ENCODE measurements around the gene TRPC4AP.
"Not testable (repeated sequence)": the region's sequence is repeated elsewhere in the genome, so short reads cannot be mapped to it uniquely, and the experiment has no call there.

The TRPC4AP gene, protein sequence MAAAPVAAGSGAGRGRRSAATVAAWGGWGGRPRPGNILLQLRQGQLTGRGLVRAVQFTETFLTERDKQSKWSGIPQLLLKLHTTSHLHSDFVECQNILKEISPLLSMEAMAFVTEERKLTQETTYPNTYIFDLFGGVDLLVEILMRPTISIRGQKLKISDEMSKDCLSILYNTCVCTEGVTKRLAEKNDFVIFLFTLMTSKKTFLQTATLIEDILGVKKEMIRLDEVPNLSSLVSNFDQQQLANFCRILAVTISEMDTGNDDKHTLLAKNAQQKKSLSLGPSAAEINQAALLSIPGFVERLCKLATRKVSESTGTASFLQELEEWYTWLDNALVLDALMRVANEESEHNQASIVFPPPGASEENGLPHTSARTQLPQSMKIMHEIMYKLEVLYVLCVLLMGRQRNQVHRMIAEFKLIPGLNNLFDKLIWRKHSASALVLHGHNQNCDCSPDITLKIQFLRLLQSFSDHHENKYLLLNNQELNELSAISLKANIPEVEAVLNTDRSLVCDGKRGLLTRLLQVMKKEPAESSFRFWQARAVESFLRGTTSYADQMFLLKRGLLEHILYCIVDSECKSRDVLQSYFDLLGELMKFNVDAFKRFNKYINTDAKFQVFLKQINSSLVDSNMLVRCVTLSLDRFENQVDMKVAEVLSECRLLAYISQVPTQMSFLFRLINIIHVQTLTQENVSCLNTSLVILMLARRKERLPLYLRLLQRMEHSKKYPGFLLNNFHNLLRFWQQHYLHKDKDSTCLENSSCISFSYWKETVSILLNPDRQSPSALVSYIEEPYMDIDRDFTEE

DNA sequence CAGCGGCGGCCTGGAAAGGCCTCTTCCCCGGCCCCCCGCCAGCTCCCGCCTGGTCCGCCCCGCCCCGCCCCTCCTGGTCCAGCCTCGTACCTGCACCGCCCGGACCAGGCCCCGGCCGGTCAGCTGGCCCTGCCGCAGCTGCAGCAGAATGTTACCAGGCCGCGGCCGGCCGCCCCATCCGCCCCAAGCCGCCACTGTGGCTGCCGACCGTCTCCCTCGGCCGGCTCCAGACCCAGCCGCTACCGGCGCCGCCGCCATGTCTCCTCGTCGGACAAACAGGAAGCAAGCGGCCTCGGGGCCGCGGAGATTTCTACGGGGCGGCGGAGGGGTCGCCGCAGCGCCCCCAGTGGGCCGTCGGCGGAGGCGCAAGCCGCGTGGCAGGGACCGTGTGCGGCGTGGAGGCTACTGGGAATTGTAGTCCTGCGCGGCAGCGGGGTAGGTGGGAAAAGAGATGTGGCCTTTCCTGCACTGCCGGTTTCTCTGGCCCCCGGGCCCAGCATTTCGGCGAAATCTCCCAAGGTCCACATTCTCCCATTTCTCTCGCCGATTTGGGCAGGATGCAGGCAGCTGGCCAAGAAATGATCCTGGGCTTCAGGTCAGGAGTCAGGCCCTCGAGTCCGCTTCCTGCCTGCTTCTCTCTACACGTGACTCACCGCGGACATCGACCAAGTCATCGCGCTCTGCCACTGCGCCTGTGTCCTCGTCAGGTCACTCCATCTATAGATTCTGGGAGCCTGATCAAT, at the start of gene TRPC4AP:
TSS of gene TRPC4AP (minus strand) at position 284 of the 743 bp plus-strand sequence. CDS start at position 258, 26 bp downstream.
- peak; percentile 72 to 81 (median 80) for DNase-seq (ENCODE audit: low read depth in 2 of 3, low spot score in 2 of 3)

DNA sequence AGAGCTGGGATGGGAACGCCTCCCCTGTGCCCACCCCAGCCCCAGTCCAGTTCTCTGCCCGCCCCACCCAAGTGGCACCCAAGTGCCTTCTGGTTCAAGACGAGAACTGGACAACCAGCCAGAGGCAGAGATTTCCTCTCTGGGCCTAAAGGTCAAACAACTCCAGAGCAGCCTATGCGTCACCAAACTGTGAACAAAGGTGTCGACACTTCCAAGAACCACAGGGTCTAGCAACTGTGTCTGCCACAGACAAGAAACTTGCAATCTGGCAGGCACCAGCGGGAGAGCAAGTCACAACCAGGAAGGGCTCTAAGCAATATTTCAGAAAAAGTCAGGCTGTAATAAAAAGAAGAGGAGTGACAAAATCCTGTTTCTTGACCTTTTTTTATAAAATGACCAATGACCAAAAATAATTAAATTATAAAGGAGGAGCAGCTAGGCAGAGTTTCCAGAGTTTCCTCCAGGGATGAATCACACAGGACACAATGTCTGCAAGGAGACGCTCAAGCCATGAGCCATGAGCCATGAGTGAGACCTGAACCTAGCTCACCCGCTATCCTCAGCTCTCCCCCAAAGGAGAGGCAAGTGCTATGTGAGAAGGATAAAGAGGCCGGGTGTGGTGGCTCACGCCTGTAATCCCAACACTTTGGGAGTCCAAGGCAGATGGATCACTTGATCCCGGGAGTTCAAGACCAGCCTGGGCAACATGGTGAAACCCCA, 43.4 kb upstream of the TRPC4AP start:
- no peak for DNase-seq (ENCODE audit: low read depth in 2 of 3, low spot score in 2 of 3)

DNA sequence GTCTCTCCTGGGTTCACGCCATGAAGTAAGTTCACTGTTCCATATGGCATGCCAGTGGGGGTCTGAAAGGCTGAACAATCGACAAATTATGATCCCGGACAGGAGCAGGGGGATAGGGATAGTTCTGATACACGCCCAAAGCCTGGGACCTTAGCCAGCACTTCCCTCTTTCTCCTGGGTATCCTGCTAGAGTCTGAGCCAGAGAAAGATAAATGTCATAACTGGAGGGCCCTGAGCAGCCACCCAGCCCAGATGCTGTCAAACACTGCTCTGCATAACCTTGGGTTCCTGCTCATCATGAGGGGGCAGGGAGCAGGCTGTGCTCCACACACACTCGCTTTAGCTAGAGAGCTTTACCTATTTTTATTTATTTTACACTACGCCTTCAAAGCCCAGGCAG, 42.3 kb upstream of the TRPC4AP start:
- no peak for DNase-seq (ENCODE audit: low read depth in 2 of 3, low spot score in 2 of 3)

DNA sequence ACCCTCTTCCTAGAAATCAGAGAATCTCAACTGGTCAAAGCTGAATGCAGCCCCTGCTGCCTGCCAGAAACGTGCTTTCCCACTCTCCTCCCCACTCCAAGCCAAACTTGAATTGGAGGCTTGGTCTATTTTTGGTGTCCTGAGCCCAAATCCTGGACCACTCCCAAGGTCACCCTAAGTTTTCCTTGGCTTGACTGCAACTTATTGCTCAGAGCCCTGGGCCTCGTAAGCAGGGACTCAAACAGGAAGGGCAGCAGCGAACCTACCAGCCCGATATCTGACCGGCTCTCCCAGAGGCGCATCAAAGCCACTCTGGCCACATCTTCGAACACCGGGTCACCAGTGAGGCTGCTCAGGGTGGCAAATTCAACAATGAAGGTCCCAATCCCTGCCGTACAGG, 41.9 kb upstream of the TRPC4AP start:
- no peak for DNase-seq (ENCODE audit: low read depth in 2 of 3, low spot score in 2 of 3)

DNA sequence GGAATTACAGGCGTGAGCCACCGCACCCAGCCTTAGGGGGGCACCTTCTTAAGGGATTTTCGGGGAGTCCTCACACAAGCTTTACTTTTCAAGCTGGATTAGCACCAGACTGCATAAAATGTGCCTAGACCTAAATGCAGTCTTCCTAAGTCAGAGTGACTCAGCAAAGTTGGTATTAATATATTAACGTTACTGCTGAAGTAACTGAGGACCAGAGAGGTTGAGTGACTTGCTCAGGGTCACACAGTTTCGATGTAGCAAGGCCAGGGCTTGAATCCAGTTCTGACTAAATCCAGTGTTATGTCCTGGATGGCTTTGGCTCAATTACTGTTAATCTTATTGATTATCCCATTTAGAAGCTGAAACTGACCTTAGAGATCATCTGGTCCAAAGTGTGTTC, 41.1 kb upstream of the TRPC4AP start:
- DNase-seq (ENCODE audit: low read depth in 2 of 3, low spot score in 2 of 3), result no peak

DNA sequence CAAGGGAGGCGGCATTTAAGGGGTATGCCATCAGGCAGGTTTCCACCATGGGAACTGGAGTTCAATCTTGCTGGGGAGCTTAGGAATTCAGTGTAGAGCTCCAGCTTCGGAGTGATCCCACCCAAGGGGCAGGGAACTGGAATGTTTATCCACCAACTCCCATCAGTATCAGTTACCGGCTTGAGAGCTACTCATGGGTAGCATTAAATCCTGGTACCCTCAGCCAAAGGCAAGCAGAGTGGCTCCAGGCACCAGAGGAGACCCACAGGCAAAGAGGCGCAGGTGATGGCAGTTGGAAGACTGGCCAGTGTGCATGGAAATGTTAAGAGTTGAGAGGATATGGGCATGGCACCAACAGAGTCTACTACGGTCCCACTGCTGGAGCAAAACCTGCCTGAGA, 40.4 kb upstream of the TRPC4AP start:
- no peak for DNase-seq (ENCODE audit: low read depth in 2 of 3, low spot score in 2 of 3)

DNA sequence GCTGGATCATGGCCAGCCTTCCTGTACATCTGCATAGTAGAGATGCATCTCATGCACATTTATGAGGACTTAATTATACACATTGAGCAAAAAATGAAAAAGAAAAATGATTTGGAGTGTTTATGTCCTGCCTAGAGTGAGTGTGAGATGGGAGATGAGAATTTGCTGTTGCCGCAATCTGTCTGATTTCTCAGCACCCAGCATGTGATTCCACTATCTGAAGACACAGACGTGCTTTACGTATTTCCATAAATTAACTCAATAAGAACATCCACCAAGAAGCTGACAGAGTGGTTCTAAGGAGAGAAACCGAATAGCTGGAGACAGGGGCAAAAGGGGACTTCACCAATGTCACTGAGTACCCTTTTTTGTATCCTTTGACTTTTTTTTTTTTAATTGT, 39.3 kb upstream of the TRPC4AP start:
- no peak for DNase-seq (ENCODE audit: low read depth in 2 of 3, low spot score in 2 of 3)

DNA sequence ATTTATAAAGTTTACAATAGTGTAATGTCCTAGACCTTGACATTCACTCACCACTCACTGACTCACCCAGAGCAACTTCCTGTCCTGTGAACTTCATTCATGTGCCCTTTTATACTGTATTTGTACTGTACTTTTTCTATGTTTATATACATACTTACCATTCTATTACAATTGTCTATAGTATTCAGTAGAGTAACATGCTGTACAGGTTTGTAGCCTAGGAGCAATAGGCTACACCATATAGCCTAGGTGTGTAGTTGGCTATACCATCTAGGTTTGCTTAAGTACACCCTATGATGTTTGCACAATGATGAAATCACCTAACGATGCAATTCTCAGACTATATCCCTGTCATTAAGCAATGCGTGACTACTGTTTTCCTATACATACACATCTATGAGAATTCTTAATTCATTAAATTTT, 37.1 kb upstream of the TRPC4AP start:
- no peak for DNase-seq (ENCODE audit: low read depth in 2 of 3, low spot score in 2 of 3)

DNA sequence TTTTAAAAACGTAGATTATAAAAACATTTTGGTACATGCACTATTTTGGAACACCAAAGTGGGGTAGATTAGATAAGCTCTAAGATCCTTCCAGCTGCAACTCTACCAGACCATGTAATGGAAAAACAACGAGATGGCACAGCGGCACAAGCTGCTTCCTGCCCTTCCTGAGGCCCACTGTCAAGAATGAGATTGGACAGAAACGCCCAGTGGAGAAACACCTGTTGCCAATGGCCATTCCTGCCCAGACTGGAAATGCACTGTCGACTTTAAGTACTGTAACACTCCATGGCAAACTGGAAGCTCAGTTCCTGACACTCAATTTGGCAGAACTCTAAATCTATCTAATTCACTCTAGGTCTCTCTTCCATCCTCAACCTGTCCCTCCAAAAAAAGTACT, 33.1 kb upstream of the TRPC4AP start:
- no peak for DNase-seq (ENCODE audit: low read depth in 2 of 3, low spot score in 2 of 3)

DNA sequence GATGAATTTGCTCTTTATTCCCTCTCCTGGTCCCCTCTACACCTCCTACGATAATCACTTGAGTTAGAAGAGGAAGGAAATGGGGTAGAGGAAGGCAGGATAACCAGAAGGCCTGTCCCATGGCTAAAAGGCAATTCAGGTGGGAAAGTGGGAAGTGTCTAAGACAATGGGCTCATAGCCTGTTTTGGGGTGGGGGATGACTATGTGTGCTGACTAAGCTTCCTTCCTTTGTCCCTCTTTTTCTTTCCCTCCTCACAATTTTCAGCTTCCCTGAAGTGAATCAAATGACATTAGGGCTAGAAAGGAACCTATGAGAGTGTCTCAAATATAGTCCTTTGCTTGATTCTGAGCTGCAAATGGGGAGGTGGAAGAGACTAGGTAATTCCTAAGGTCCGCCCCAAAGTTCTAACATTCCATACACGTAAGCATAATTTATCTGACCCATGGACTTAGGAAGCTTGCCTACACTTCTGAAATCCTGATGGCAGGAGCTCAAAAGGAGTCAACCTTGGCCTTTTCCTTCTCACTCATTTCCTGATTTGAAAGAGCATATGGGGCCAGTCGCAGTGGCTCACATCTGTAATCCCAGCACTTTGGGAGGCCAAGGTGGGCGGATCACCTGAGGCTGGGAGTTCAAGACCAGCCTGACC, 30.3 kb upstream of the TRPC4AP start:
- DNase-seq (ENCODE audit: low read depth in 2 of 3, low spot score in 2 of 3), result no peak

DNA sequence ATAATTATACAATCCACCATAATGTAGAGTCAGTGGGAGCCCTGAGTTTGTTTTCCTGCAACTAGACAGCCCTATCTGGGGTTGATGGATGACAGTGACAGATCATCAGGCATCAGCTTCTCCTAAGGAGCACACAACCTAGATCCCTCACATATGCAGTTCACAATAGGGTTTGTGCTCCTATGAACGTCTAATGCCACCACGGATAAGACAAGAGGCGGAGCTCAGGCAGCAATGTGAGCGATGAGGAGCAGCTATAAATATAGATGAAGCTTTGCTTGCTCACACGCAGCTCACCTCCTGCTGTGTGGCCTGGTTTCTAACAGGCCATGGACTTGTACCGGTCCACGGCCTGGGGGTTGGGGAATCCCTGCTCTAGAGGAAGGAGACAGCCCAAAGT, 28.6 kb upstream of the TRPC4AP start:
- no peak for DNase-seq (ENCODE audit: low read depth in 2 of 3, low spot score in 2 of 3)

DNA sequence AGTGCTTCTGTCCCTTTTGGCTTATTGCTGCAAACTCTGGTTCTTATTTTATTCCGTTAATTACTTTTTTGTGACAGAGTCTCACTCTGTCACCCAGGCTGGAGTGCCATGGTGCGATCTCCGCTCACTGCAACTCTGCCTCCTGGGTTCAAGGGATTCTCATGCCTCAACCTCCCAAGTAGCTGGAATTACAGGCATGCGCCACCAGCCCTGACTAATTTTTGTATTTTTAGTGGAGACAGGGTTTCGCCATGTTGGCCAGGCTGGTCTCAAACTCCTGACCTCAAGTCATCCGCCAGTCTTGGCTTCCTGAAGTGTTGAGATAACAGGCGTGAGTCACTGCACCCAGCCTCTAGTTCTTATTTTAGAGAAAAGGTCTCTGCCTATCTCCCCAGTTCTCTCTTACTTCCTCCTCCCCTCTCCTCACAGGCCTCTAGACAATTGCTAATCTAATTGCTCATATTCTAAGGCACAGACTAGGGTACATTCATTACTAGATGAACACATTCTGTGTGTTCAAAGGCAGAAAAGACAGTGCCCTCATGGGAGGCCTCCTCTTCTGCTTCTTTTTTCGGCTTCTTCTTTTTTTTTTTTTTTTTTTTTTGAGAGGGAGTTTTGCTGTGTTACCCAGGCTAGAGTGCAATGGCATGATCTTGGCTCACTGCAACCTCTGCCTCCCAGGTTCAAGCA, 27.6 kb upstream of the TRPC4AP start:
- DNase-seq (ENCODE audit: low read depth in 2 of 3, low spot score in 2 of 3), result no peak

DNA sequence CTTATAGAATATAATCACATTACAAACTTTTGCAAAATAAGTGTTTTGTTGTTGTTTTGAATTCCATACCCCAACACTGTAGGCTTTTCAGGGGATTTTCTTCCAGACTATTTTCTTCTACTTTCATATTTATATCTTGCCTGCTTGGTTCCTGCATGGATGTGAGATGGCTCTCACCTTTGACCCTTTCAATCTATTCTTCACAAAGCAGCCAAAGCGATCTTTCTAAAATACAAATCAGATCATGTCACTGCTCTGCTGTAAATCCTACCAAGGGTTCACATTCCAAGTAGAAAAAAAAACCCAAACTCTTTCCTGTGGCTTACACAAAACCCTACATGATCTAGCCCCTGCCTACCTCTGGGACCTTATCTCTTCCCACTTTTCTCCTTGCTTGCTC, 25.0 kb upstream of the TRPC4AP start:
- DNase-seq (ENCODE audit: low read depth in 2 of 3, low spot score in 2 of 3), result no peak

DNA sequence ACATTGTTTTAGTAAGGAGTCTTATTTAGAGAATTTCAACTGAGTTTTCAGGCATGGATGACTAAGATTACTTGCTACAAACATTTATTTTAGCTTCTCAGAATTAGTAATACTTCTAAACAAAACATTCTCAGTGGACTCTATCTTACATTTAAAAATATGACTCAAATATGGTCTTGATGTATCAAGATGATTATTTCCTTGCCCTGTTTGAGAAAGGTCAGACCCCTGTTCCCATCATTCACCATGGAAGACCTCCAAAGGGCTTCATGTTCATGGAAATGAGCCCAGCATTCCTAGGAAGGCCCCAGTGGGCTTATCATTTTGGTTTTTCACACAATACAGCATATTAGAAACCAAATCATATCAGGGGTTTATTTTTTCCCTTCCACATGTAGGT, 24.6 kb upstream of the TRPC4AP start:
- no peak for DNase-seq (ENCODE audit: low read depth in 2 of 3, low spot score in 2 of 3)

DNA sequence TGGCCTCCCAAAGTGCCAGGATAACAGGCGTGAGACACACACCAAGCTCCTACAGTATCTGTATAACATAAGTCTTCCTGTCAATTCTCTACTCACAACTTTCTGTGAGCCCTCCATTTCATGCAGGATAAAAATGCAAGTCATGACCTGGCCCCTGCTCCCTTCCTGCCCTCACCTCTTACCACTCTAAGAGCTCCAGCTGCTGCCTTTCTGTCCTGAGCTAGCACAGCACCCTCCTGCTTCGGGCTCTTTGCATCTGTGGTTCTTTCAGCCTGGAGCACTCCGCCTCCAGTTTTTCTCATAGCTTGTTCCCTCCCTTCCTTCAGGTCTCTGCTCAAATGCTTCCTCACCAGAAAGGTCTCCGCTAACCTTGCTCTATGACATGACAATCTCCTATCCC, 23.7 kb upstream of the TRPC4AP start:
- DNase-seq (ENCODE audit: low read depth in 2 of 3, low spot score in 2 of 3), result no peak

DNA sequence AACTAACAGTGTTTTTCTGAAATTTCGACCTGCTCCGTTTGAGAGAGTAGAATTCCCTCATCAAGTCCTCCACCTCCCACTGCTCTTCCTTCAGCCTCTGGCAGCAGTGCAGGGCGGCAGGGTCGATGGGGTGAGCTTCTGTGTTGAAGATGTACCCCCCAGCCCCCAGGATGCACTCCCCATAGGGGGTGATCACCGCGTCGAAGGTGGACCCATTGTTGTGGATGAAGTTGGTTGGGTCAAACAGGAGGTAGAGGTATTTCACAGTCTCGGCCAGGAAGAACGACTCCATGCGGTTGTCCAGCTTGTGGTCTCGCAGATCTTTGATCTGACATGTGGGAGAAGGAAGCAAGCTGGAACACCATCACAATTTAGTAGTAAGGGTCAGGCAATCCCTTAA, 23.0 kb upstream of the TRPC4AP start:
- DNase-seq (ENCODE audit: low read depth in 2 of 3, low spot score in 2 of 3), result no peak

DNA sequence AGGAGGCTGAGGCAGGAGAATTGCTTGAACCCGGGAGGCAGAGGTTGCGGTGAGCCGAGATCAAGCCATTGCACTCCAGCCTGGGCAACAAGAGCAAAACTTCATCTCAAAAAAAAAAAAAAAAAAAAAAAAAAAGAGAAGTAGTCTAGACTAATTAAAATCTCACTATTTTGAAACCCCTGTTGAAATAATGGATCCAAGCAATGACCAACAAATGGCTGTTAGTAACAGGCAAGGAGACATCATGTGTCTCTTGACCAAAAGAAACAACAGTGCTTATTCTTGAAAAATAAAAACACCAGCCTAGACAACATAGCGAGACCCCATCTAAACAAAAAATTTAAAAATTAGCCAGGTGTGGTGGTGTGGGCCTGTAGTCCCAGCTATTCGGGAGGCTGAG, 19.7 kb upstream of the TRPC4AP start:
- not testable (repeated sequence) for DNase-seq (ENCODE audit: low read depth in 2 of 3, low spot score in 2 of 3)

DNA sequence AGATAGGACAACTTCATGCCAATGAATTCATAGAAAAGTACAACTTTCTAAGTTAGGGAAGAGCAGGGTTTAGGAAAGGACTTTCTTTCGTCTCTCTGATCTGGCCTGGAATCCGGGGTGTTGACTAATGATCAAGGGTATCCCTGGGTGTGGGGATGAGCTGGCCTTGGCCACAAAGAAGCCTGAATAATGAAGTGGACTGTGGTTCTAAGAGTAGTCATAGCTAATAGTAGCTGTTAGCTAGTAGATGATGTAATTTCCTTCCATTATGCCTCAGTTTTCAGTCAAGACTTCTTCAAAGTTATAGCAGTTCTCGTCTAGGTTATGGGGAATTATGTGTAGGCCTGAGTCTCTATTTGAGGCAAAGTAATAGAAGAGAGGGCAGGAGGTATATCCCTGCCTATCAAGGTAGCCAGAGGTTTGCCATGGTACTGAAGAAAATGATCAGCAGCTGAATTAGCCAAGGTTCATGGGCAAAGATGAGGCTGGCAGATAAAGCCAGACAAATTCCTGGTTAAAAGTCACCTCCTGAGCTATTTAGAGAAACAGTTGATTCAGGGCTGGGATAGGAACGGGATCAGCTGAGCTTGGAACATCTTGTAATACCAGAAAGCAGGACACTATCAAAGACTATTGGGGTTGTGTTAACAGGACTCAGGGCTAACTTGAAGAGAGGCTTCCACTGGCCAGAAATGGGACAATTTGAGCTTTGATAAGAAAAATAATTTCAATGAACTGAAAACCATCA, 18.7 kb upstream of the TRPC4AP start:
- no peak for DNase-seq (ENCODE audit: low read depth in 2 of 3, low spot score in 2 of 3)

DNA sequence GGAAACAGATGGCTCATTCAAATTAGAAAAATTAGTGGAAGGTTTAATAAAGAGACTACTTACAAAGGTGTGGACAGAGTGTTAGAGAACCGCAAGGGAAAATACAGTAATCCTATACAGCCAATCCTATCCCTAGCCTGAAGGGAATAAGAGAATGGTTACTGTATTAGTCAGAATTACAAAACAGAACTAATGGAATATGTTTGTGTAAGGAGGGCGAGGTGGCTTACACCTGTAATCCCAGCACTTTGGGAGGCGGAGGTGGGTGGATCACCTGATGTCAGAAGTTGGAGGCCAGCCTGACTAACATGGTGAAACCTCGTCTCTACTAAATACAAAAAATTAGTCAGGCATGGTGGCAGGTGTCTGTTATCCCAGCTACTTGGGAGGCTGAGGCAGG, 16.3 kb upstream of the TRPC4AP start:
- DNase-seq (ENCODE audit: low read depth in 2 of 3, low spot score in 2 of 3), result no peak

All from activated CD8-positive, alpha-beta memory T cell treated with anti-CD3 and anti-CD28 coated beads for 48 hours (primary cell).